T-helper 9 cell (primary cell): ENCODE data around the gene CHST12.
"Not testable (repeated sequence)": the region's sequence is repeated elsewhere in the genome, so short reads cannot be mapped to it uniquely, and the experiment has no call there.

Experiments used
- DNase-seq: peaks from one replicate; pipeline ENCODE4 v3.0.0-alpha.2; 2020
- total RNA-seq, 2 donors: gene quantifications; one replicate each; lab custom pipeline; 2026; lab: John Stamatoyannopoulos, UW

CHST12 gene
- total RNA-seq, result 30.6 to 32.3 reads per million in 2 donors

- DNase-seq, result peak; percentile 91
Measured at GRCh38 chr7:2403014-2403717, at the start of gene CHST12. TSS of gene CHST12 (plus strand) at chr7:2403611. CDS start at chr7:2432640, 29,029 bp downstream.

GRCh38 chr7:2353936-2354185 lies 49.5 kb upstream of the CHST12 start:
- DNase-seq, result peak; percentile 84

- DNase-seq, result peak; percentile 83
Measured at GRCh38 chr7:2354186-2354938, 49.0 kb upstream of the CHST12 start, which contains the start of gene EIF3B. TSS of gene EIF3B (plus strand) at chr7:2354827. CDS start at chr7:2354922, 95 bp downstream.

- DNase-seq, result no peak
Measured at GRCh38 chr7:2354939-2355704, 48.3 kb upstream of the CHST12 start.

GRCh38 chr7:2355705-2356008 lies 47.8 kb upstream of the CHST12 start:
- DNase-seq, result no peak

GRCh38 chr7:2357165-2357564 lies 46.2 kb upstream of the CHST12 start:
- no peak for DNase-seq

- DNase-seq, result no peak
Measured at GRCh38 chr7:2357571-2357970, 45.8 kb upstream of the CHST12 start.

GRCh38 chr7:2358968-2359527 lies 44.4 kb upstream of the CHST12 start:
- no peak for DNase-seq

- DNase-seq, result no peak
Measured at GRCh38 chr7:2359610-2360009, 43.8 kb upstream of the CHST12 start.

GRCh38 chr7:2360796-2361195 lies 42.6 kb upstream of the CHST12 start:
- no peak for DNase-seq

- no peak for DNase-seq
Measured at GRCh38 chr7:2362385-2363088, 40.9 kb upstream of the CHST12 start.

- no peak for DNase-seq
Measured at GRCh38 chr7:2369139-2369538, 34.3 kb upstream of the CHST12 start.

GRCh38 chr7:2371329-2371728 lies 32.1 kb upstream of the CHST12 start:
- DNase-seq, result no peak

- no peak for DNase-seq
Measured at GRCh38 chr7:2372724-2373123, 30.7 kb upstream of the CHST12 start.

- DNase-seq, result no peak
Measured at GRCh38 chr7:2373124-2373556, 30.3 kb upstream of the CHST12 start.

- DNase-seq, result no peak
Measured at GRCh38 chr7:2373646-2374045, 29.8 kb upstream of the CHST12 start.

- DNase-seq, result no peak
Measured at GRCh38 chr7:2374401-2374800, 29.0 kb upstream of the CHST12 start.

GRCh38 chr7:2374830-2375728 lies 28.3 kb upstream of the CHST12 start:
- DNase-seq, result no peak

- no peak for DNase-seq
Measured at GRCh38 chr7:2376351-2377154, 26.9 kb upstream of the CHST12 start.

- DNase-seq, result not testable (repeated sequence)
Measured at GRCh38 chr7:2377492-2377891, 25.9 kb upstream of the CHST12 start.

GRCh38 chr7:2378125-2378524 lies 25.3 kb upstream of the CHST12 start:
- DNase-seq, result not testable (repeated sequence)
